GM21576 (cell line): ENCODE measurements around the gene MFAP4.

Experiments
- ATAC-seq: cut with Tn5 transposase; IDR thresholded peaks from one replicate; pipeline ENCODE4 v1.9.1; 2021; ENCODE audit warnings: mild to moderate bottlenecking, moderate library complexity; ENCODE audit not compliant: unreplicated experiment

Gene MFAP4

DNA sequence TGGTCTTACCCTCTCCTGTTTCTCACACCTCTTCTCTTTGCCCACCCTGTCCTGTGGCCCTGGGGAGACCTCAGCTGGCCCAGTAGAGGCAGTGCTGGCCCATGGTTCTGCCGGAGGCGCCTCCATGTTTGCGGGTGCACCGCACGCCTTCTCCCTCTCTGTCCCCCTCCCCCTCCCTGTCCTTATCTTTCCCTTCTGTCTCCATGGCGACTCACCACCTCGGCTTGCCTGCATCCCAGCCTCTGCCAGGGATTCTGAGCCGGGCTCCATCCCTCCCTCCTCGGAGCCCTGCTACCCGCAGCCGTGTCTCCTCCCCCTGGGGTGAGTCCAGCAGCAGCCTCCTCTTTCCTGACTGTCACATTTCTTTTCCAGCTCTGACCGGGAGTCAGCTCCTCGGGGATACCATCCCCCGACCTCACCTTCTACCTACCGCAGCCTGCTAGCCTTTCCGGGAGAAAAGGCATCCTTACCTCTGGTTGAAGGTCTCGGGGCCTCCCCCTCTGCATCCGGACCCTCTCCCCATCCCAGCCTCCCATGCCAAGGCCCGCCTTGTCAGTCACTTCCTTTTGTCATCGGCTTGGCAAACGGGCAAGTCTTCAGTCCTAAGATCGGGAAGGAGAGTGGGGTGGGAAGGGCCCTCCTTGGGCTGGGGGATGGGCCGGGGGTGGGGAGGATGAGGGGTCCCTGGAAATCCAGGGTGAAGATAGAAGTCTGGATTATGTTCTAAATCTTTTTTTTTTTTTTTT is 24.1 kb upstream of the MFAP4 start, which contains the start of gene RNF112:
TSS of gene RNF112 (plus strand) at position 358 of the 746 bp plus-strand sequence. CDS start at position 535, 177 bp downstream.
- ATAC-seq = no peak

DNA sequence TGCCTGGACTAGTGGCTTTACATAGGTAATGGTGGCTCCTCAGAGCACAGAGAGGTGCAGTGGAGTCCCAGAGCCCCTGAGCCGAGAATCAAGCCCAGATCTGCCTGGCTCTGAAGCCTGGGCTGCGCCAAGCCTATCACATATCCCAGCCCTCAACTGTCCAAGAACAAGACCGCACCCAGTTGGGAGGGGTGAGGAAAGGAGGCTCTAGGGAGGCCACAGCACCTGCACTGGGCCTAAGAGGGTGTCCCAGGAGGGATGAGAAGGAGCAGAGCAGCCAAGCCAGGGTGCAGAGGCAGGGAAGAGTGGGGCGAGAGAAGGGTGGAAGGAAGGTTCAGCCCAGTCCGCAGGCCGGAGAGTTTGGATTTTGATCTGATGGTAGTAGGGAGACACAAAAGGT is 23.1 kb upstream of the MFAP4 start:
- no peak for ATAC-seq

DNA sequence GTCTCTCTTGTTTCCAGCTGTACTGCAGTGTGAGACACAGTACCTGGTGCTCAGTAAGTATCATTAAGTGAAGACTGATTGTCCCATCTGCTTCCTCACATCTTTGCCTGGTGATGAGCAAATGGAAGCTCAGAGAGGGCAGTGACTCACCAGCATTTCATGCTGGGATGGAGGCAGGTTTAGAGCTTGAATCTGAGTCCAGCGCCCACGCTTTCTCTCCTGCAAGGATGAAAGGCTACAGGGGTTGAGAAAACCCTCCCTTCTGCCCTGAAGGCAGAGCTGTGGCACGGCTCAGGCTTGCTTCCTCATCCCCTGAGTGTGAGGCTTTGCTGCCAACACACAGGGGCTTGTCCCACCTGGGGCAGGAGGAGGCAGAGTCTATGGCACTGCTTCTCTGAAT is 22.5 kb upstream of the MFAP4 start:
- ATAC-seq = no peak

DNA sequence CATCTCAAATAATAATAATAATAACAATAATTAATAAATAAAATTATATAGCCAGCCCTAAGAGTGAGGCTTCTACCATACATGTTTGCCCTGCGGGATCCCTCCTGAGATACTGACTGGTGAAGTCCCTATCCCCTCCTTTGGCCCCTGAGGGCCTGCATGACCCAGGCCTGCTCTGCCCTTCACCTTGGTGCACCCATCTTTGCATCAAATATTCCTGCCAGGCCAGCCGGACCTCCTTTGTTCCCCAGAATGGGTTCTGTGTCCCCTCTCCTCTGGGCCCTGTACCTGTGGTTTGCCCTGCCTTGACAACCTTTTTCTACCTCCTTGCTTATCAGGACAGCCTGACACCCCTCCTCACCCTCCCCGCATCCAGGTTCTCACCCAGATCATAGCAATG is 22.1 kb upstream of the MFAP4 start:
- no peak for ATAC-seq

DNA sequence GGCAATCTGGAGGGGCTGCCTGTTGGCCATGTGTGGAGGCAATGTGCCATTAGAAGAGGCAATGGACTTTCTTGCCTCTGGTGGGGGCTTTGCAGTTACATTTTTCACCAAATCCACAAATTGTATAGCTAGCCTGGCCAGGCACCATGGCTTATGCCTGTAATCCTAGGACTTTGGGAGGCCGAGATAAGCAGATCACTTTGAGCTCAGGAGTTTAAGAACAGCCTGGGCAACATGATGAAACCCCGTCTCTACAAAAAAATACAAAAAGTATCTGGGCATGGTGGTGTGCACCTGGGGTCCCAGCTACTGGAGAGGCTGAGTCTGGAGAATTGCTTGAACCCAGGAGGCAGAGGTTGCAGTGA is 21.3 kb upstream of the MFAP4 start:
- ATAC-seq = no peak

DNA sequence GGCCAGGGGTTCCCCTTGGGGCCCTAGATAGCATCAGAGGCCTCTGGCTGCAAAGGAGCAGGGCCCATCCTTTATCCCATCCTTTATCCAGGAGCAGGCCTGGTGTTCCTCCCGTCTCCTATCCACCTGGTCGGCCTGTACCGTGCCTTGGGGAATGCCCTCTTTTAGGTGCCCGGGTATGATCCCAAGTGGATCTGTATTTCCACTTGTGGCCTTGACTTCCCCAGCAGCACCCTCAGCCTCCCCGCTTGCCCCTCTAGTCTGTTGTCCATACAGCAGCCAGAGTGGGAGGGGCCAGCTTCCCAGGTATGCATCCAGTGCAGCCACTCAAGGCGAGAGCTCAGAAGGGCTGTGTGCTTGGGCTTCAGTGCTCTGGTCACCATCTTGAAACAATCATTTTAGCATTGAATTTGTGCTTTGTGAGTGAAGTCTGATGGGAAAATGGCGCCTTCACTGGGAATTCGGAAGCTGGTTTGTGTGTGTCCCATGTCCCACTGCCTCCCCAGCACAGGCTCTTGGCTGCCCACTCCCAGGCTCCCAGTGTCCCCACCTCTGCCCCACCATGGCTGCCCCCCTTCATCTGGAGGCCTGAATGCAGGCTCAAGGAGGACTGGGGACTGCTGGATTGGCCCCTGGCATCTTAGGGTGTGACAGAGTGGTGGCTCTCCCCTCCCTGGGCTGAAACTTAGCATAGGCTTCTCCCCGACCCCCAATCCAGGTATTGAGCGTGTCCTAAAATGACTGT is 20.8 kb upstream of the MFAP4 start:
- no peak for ATAC-seq

DNA sequence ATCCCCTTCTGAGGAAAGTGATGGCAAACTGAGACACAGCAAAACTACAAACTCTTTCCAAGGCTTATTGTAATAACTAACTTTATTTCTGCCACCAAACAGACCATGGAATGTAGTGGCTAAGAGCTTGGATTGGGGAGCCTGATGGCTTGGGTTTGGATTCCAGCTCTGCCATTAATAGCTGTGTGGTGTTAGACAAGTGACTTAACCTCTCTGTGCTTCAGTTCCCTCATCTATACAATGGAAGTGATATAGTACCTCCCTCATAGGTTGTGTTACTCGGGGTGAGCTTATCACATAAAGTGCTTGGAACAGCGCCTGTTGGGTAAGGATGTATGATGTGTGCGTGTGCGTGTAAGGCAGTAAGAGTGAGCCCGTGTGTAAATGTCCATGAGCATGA is 18.1 kb upstream of the MFAP4 start:
- ATAC-seq = no peak

DNA sequence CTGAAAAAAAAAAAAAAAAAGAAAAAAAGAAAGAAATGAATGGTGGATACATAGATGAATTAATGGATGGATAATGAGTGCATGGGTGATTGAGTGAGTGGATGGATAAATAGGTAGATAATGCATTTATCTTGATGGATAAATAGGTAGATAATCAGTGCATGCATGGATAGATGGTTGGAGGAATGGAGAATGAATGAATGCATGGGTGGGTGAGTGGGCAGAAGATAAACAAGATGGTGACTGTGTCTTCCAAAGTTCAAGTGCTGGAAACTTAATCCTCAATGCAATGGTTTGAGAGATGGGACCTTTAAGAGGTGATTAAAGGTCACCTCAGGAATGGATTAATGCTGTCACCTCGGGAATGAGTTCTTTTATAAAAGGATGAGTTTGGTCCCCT is 17.3 kb upstream of the MFAP4 start:
- no peak for ATAC-seq

DNA sequence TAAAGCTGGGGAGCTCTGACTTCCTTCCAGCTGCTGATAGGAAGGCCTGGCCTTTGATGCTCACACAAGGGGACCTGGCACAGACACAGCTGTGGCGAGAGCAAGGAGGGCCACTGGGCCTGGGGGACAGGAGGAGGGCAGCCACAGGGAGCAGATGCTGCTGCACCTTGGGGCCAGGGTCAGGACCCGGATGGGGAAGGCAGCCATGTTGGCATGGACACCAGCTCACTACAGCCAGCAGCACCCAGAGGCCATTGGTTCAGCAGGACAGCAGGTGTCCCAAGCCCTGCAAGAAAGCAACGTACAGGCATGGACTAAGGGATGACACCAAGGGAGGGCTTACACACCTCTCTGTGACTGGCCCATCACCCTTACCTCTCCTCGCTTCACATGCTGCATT is 16.0 kb upstream of the MFAP4 start:
- no peak for ATAC-seq

DNA sequence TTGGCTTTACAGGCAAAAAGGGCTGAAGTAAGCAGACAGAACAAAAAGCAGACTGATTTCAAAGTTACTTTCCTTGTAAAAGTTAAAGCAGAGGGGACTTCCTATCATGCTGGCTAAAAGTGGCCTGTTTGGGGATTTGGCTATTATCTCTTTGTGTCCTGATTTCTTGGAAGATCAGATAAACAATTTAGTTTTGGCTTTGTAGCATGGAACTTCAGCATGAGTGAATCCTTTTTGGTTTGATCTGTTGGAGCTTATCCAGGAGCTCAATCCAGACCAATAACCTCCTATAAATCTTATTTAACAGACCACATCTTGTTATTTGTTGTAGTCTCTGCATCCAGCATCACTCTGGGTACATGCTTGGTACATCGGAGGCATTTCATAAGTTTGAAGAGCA is 15.2 kb upstream of the MFAP4 start:
- no peak for ATAC-seq

DNA sequence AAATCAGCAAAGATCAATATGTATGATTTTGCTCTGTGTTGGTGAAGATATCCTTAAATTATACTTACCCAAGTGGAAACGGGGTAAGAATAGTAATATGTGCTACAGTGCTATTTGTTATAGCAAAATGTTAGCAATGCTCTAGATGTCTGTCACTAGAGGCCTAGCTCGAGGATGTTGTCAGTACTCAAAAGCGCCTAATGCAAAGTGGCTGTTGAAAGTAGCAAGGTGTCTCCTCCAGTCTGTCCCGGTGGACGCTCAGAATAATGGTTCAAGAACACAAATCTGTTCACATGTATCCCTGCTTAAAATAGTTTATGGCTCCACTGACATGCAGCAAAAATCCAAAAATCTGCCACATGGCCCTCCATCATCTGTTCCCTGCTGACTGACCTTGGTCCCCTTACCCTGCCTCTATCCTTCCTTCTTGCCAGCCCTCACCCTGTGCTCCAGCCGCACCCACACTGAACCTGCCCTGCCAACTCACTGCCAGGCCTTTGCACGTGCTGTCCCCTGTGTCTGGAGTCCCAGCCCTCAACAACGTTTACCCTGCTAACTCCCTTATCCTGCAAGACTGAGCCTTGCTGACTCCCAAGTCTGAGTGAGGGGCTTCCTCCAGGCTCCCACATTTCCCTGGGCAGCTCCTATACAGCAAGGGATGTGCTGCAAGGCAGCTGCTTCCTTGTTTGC is 14.5 kb upstream of the MFAP4 start:
- ATAC-seq = no peak

DNA sequence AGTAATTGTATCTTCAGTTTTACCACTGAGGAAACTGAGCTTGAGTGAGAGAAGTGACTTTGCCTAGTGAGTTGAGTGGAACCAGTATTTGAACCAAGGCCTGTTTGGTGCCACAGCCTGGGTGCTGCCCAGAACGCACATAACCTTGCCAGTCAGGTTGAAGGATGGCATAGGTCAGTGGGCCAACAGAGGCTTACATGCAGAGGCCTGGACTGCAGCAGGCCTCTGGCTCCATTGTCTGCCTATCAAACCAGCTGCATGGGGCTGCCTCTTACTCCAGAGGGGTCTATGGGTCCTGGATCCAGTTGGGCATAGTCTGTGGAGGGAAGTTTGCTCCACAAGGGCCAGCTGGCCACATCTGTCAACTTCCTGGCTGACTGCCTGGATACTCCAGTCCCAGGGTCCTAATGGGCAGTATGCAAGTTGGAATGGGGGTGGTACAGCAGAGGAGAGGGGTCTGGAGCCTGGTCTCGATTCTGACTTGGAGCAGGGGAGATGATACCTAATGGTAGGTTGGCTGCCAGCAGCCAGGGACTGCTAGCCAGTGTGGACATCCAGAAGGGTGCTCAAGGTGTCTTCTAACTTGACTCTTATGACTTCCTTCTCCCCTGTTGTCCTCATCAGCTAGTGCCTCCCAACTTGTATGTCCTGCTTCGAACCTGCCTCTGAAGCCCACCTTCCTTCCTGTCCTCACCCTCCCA is 12.9 kb upstream of the MFAP4 start:
- ATAC-seq = no peak

DNA sequence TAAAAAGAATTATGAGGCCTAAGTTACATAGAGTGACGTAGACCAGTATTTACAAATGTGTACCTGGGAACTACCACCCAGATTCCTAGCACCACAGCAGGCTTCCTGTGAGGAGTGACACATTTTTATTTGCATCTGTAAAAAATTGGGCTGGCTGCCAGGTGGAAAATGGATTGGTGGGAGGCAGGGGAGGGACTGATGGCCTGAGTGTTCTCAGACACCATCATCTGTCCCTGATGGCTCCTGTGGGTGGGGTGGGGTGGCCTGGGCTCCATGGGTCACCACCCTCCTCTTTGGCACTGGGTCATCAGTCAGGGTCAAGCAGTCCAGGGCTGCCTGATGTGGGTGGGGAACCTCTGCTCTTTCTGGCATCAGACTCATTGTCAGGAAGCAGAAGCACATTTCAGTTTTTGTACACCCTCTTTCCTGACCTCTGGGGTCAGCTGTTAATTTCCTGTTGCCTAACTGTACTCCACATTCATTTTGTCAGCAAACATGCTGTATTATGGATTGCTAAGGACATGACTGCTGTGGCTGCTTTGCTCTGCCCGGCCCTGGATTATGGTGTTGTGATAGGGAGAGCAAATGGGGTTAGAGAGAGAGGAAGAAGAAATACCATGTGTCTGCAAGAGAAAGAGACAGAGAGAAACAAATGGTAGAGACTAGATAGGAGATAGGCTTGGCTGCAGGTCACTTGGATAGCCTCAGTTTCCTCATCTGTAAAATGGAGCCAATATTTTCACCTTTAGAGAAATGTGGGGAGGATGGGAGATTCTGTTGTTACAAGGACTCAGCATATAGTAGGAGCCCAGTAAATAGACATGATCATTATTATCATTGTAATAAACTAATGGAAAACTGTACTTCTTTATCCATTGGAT is 11.6 kb upstream of the MFAP4 start:
- ATAC-seq = no peak

DNA sequence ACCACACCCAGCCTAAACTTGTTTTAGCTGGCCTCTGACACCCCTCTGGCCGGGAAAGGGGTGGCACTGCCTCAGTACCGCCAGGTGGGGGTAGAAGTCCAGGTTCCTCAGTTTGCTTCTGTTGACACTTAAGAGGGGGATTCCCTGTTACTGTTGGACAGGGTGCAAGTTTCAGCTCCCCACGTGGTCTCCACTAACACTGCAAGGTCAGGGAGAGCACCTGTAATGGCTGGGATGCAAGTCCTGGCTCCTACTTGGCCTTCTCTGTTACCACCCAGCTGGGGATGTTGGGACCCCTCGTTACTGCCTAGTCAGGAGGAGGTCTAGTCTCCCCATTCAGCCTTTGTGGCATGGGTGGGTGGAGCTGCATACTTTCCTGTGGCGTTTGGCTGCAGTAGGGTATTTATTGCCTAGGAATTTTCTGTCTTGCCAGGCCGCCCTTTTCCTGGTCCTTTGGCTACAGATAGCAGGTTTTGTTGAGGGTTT is 10.6 kb upstream of the MFAP4 start:
- ATAC-seq = no peak

DNA sequence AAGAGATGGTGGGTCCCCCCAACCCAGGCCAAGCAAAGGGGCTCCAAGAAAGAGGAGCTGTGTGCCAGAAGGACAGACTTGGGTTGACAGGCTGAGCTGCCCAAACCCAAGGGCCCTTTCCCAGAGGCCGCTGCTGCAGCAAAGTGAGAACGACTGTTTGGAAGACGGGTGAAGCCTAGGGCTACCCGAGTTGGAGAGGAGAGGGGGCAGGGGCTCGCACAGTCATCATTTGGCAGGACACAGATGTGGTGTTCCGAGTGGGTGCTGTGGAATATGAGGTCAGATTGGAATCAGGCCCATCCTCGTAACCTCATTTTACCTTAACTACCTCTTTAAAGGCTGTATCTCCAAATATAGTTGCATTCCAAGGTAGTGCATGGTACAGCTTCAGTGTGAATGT is 5.3 kb upstream of the MFAP4 start:
- ATAC-seq = no peak

DNA sequence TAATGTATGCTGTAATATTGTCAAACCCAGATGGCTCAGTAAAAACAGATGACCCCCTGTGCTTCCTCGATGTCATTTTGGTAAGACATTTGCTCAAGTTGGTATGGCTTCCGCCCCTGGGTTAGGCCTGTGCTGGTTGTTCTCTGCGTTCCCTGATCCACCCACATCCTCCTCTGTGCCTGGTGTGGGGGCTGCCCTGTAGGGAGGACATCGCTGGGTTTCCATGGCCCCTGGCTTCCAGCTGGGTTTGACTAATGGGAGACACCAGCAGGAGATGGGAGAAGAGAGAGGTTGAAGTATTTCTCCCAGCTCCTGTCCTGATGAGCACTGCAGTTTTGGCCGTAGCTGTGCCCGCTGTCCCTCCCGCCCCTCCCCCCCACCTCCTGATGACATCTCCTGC is 4.4 kb upstream of the MFAP4 start:
- no peak for ATAC-seq

DNA sequence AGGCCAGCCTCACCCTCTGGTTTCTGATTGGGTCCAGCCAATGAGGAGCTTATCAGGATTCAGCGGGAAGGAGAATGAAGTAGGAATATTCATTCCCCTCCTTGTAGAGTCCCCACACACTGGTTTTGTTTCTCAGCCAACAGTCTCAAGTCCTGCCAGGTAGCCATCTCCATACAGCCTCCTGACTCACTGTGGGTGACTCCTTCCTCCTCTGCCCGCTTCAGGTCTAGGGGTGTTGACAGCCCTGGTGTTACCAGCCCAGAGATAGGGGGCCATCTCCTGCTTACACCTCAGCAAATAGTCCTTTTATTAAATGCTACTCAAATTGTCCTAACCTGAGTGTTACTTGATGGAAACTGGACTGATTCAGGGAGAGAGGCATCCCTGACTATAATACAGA is 4.0 kb upstream of the MFAP4 start:
- no peak for ATAC-seq

DNA sequence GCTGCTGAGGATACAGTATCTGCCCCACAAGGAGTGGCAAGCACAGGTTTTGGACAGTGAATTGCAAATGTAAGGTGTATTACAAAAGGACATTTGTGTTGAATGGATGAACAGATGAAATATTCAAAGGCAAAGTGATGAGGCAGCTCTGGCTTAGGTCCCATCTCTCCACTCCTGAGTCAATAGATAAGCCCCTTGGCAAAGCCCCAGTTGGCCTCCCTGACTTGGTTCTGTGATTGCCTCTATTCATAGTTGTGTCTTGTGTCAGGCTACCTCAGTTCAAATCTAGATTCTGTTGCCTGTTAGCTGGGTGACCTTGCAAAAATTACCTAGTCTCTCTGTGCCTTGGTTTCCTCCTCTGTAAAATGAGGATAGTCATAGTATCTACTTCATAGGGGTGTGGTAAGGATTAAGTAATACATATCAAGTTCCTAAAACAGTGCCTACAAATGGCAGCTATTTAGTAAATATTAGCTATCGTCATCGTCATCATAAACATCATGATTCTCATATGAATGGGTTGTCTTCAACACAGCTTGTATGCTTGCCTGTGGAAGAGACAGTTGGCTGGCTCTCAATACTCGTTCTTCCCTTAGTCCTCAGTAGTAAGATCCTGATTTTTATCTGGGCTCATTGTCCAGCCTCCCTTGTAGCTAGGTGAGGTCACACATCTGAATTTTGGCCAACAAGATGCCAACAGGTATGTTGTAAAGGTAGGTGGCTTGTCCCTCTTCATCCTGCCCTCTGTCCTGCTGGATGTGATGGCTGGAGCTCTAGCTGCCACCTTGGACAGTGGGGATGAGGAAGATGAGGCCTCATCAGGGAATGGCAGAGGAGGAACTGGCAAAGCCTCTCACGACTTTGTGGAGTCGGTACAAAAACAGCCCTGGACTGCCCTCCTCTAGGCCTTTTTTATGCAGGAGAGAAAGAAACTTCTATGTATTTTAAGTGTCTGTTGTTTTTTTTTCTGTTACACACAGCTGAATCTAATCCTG is 2.1 kb upstream of the MFAP4 start:
- no peak for ATAC-seq

DNA sequence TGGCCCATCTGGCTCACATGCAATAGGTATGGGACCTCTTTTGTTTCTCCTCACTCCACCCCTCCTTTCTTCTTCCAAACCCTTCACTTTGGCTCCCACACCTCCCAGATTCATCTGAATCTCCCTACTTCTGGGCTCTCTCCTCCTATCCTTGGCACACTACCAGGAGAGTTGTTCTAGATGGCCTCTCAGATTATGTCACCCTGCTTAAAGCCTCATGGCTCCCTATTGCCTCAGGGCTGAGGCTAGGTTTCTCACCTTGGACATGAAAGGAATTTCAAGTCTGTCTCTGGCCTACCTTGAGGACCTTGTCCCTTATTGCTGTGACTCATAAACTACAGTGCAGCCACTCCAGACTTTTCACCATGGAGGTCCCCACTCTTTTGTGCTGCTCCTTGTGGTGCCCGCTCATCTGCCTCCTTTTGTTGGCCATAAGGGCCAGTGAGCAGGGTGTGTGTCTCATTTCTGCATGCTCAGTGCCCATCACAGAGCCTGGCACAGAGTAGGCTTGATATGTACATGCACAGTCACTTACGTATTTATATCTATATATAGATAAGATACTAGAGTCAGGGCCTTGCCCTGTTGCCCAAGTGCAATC is 1.0 kb upstream of the MFAP4 start:
- no peak for ATAC-seq
